Panc1 (cell line): ENCODE results near the gene NLRP6. TPM values are rescaled to one million over a fixed set of nuclear protein-coding genes. Genes with fewer than 3 reads are reported as not detected.
"Not testable (repeated sequence)": the region's sequence is repeated elsewhere in the genome, so short reads cannot be mapped to it uniquely, and the experiment has no call there.

Experiments used
- ATAC-seq: fragments of 200-7000 bp; cut with Tn5 transposase; 2 replicates; pipeline ENCODE4 v1.9.1; 2020; ENCODE audit warnings: mild to moderate bottlenecking, moderate library complexity
- BruUV-seq: library from RNA; stranded (reverse); fragments of 400-500 nt; replicated peaks from 2 replicates; lab custom pipeline; 2021; lab: Mats Ljungman, UMichigan
- CTCF ChIA-PET: fragments of 300-600 bp; sonication (Branson Sonifier 250); formaldehyde crosslinking; loops from one replicate; lab custom pipeline; 2022; ENCODE audit warnings: antibody characterized with exemption; lab: Charles Lee
- POLR2A ChIA-PET: fragments of 300-600 bp; sonication (Branson Sonifier 250); formaldehyde crosslinking; loops from one replicate; lab custom pipeline; 2022; ENCODE audit warnings: antibody characterized with exemption; lab: Charles Lee
- DNase-seq: peaks from one replicate; pipeline ENCODE4 v3.0.0-alpha.2; 2010; ENCODE audit warnings: low read depth, low spot score
- H3K27ac ChIP-seq: 2 replicates; pipeline ENCODE4 v1.5.1; 2011; ENCODE audit warnings: mild to moderate bottlenecking, low read length, inconsistent platforms
- H3K27me3 ChIP-seq: fragments of 200-500 bp; sonication (Bioruptor generic); 2 replicates; pipeline ENCODE4 v1.6.0; 2014; ENCODE audit warnings: low read length, inconsistent platforms; ENCODE audit not compliant: control insufficient read depth, insufficient read depth
- H3K36me3 ChIP-seq: fragments of 200-500 bp; sonication (Bioruptor generic); 2 replicates; pipeline ENCODE4 v1.5.1; 2014; ENCODE audit warnings: inconsistent platforms, mild to moderate bottlenecking, low read length, moderate library complexity; ENCODE audit not compliant: control insufficient read depth, insufficient read depth
- H3K4me1 ChIP-seq: 2 replicates; pipeline ENCODE4 v1.5.1; 2011; ENCODE audit warnings: inconsistent platforms, mild to moderate bottlenecking, low read length, moderate library complexity; ENCODE audit not compliant: control insufficient read depth, insufficient read depth
- H3K4me3 ChIP-seq, 2 experiments: 2 replicates each; pipeline ENCODE4 v1.5.1; 2011 to 2012; ENCODE audit warnings: low read depth in 2 of 2, low read length in 2 of 2, mild to moderate bottlenecking in 2 of 2, inconsistent platforms in 1 of 2, moderate library complexity in 1 of 2
- H3K9me3 ChIP-seq: fragments of 200-500 bp; sonication (Bioruptor generic); 2 replicates; pipeline ENCODE4 v1.5.1; 2014; ENCODE audit warnings: low read depth, mild to moderate bottlenecking, inconsistent platforms, low read length, moderate library complexity; ENCODE audit not compliant: control insufficient read depth, insufficient read depth
- CTCF ChIP-seq: fragments of 450-650 bp; IDR thresholded peaks from 2 replicates; pipeline ENCODE4 v1.5.1; 2017; ENCODE audit warnings: mild to moderate bottlenecking
- POLR2AphosphoS5 ChIP-seq: IDR thresholded peaks from 2 replicates; pipeline ENCODE4 v1.6.1; 2012; ENCODE audit warnings: mild to moderate bottlenecking, low read depth, low read length, moderate library complexity
- REST ChIP-seq, 2 experiments: IDR thresholded peaks; 2 replicates each; pipeline ENCODE4 v1.6.1; 2011 to 2012; ENCODE audit warnings: low read depth in 2 of 2, control low read depth in 1 of 2, low read length in 1 of 2, mild to moderate bottlenecking in 1 of 2, moderate library complexity in 1 of 2; ENCODE audit not compliant: insufficient read depth in 1 of 2
- SIN3A ChIP-seq: IDR thresholded peaks from 2 replicates; pipeline ENCODE4 v1.6.1; 2012; ENCODE audit warnings: low read depth, mild to moderate bottlenecking, low read length, moderate library complexity, borderline replicate concordance; ENCODE audit not compliant: insufficient read depth
- TCF7L2 ChIP-seq: IDR thresholded peaks from 2 replicates; pipeline ENCODE4 v1.6.1; 2011; ENCODE audit warnings: mild to moderate bottlenecking, low read depth, low read length, inconsistent platforms
- in situ Hi-C: cut with HindIII; loops from 2 replicates; pipeline ENCODE4 v1.10.0; 2016; ENCODE audit warnings: low sequenced_read_pairs, low pct_unique_long_range_greater_than_20kb
- intact Hi-C: fragments of 100-400 bp; cut with micrococcal nuclease; formaldehyde crosslinking; loops from one replicate; pipeline ENCODE4 v1.10.0; 2022; ENCODE audit not compliant: unreplicated experiment
- total RNA-seq: library from RNA; stranded (reverse); gene quantifications from one replicate; pipeline ENCODE4 v1.2.1, GENCODE V29; 2021; ENCODE audit not compliant: unreplicated experiment

The NLRP6 gene
- total RNA-seq, 1 experiment from 2014 or later = 0.59 TPM

- no peaks in the 10 kb centered on the region for H3K9me3 ChIP-seq
- in situ Hi-C loops = no loop called here
- H3K4me3 ChIP-seq = no peak overlapping the region
- POLR2A ChIA-PET = no interaction called here
- H3K4me1 ChIP-seq = peaks cover 32% of the 10 kb centered on the region
- TF ChIP-seq CTCF = no peak
- no peak for TF ChIP-seq TCF7L2
- TF ChIP-seq POLR2AphosphoS5 = no peak
- TF ChIP-seq SIN3A = no peak
- no peak for TF ChIP-seq REST (IDR thresholded peaks at IDR 0.05; ENCODE audit: insufficient read depth in 1 of 2, low read depth in 2 of 2, low read length in 1 of 2)
- CTCF ChIA-PET = interaction anchor here (1.0 kb wide), 1 partner anchor 23 kb away, joined by 3 read pairs; no protein-coding TSS in a partner anchor
- intact Hi-C loops = no loop called here
- no peaks in the 10 kb centered on the region for H3K36me3 ChIP-seq
- DNase-seq = no peak
- H3K27ac ChIP-seq = no peak overlapping the region; the same call in 1 of the 2 replicates
- no TSS peak for BruUV-seq
- no peak for ATAC-seq
- no peaks in the 10 kb centered on the region for H3K27me3 ChIP-seq
Observed at GRCh38 chr11:328012-328411, 49.8 kb downstream of the NLRP6 start.

GRCh38 chr11:328516-329100 is 50.4 kb downstream of the NLRP6 start:
- peaks cover 32% of the 10 kb centered on the region for H3K4me1 ChIP-seq
- in situ Hi-C loops, POLR2A ChIA-PET, H3K27me3 ChIP-seq, BruUV-seq, intact Hi-C loops, H3K27ac ChIP-seq, CTCF ChIA-PET, H3K4me3 ChIP-seq, ATAC-seq, DNase-seq, H3K9me3 ChIP-seq, H3K36me3 ChIP-seq: not testable (repeated sequence)

GRCh38 chr11:329886-330253 is 51.7 kb downstream of the NLRP6 start:
- H3K4me3 ChIP-seq = no peak overlapping the region
- DNase-seq = no peak
- intact Hi-C loops (no loop called here), in situ Hi-C loops (no loop called here)
- no peaks in the 10 kb centered on the region for H3K27me3 ChIP-seq
- CTCF ChIA-PET = no interaction called here
- TF ChIP-seq CTCF (no peak), POLR2AphosphoS5 (no peak), REST (IDR thresholded peaks at IDR 0.05; ENCODE audit: insufficient read depth in 1 of 2, low read depth in 2 of 2, low read length in 1 of 2) (no peak), TCF7L2 (no peak), SIN3A (no peak)
- POLR2A ChIA-PET = no interaction called here
- H3K27ac ChIP-seq = no peak overlapping the region
- no peaks in the 10 kb centered on the region for H3K36me3 ChIP-seq
- ATAC-seq = no peak
- no TSS peak for BruUV-seq
- no peaks in the 10 kb centered on the region for H3K9me3 ChIP-seq
- peaks cover 24% of the 10 kb centered on the region for H3K4me1 ChIP-seq
